ENCODE data around the gene PDE4D. TPM values are rescaled to one million over a fixed set of nuclear protein-coding genes. Genes with fewer than 3 reads are reported as not detected.

Gene PDE4D
- total and polyA plus RNA-seq, 2 experiments from 2014 or later, result 4.3 to 9.7 TPM

DNA sequence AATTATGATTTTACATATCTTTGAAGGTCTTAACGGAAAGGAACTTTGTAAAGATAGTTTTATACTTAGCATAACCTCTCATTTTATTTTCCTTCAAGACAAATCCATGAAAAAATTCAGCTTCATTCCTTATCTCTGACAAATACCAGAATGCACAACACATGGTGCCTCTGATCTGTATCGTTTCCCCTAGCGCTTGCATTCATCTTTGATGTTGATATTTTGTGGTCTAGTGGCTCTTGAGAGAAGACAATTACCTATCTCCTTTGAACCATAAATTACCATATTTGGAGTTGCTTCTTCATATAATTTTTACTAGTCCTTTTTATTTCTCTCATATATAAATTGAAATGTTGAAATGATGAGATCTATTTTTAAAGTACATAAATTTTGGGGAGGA is 551.3 kb downstream of the PDE4D start:
- Histone ChIP-seq H3K9ac (no peak overlapping the region), H4K20me1 (ENCODE audit: insufficient read depth) (no peaks in the 10 kb centered on the region), H2AFZ (no peak overlapping the region), H3K27me3 (replicated peaks; ENCODE audit: insufficient read depth) (0 out of 2 replicates have a peak, but pooled peaks cover 4% of the 10 kb centered on the region), H3K36me3 (ENCODE audit: low read depth) (no peaks in the 10 kb centered on the region), H3F3A (ENCODE audit: insufficient read depth) (no peaks in the 10 kb centered on the region), H3K79me2 (ENCODE audit: insufficient read depth) (no peaks in the 10 kb centered on the region), H3K9me3 (ENCODE audit: low read depth) (no peaks in the 10 kb centered on the region), H3K4me3 (no peak overlapping the region), H3K4me1 (ENCODE audit: insufficient read depth) (no peaks in the 10 kb centered on the region), H3K27ac (no peak overlapping the region), H3K4me2 (ENCODE audit: unreplicated experiment) (no peak overlapping the region), H3K9me2 (ENCODE audit: insufficient read depth) (no peaks in the 10 kb centered on the region)
- in situ Hi-C loops (cut with MboI), result no loop called here
- no peak for TF ChIP-seq EZH2phosphoT487 (IDR thresholded peaks at IDR 0.05; ENCODE audit: insufficient read depth, low read depth)
- WGBS, 2 experiments (ENCODE audit: low coverage in 1 of 2, low lambda C conversion rate in 2 of 2, missing lambda C conversion rate in 2 of 2), result 75 to 80% methylated on average over 3 of the region's 3 CpGs
- DNase-seq, result no peak

GRCh38 chr5:59341760-59342159 is 551.8 kb downstream of the PDE4D start:
- Histone ChIP-seq H3K9me3 (ENCODE audit: low read depth) (no peaks in the 10 kb centered on the region), H3K9me2 (ENCODE audit: insufficient read depth) (no peaks in the 10 kb centered on the region), H2AFZ (no peak overlapping the region), H3K36me3 (ENCODE audit: low read depth) (no peaks in the 10 kb centered on the region), H3K4me2 (ENCODE audit: unreplicated experiment) (no peak overlapping the region), H3K4me1 (ENCODE audit: insufficient read depth) (no peaks in the 10 kb centered on the region), H3F3A (ENCODE audit: insufficient read depth) (no peaks in the 10 kb centered on the region), H3K9ac (no peak overlapping the region), H3K27ac (no peak overlapping the region), H3K79me2 (ENCODE audit: insufficient read depth) (no peaks in the 10 kb centered on the region), H3K27me3 (replicated peaks; ENCODE audit: insufficient read depth) (0 out of 2 replicates have a peak, but pooled peaks cover 4% of the 10 kb centered on the region), H4K20me1 (ENCODE audit: insufficient read depth) (no peaks in the 10 kb centered on the region), H3K4me3 (no peak overlapping the region)
- no peak for DNase-seq
- in situ Hi-C loops (cut with MboI), result no loop called here
- 75 to 76% methylated on average over 4 of the region's 4 CpGs for WGBS, 2 experiments (ENCODE audit: low coverage in 1 of 2, low lambda C conversion rate in 2 of 2, missing lambda C conversion rate in 2 of 2)
- TF ChIP-seq EZH2phosphoT487 (IDR thresholded peaks at IDR 0.05; ENCODE audit: insufficient read depth, low read depth), result no peak
- TF ChIP-seq EZH2 (IDR thresholded peaks at IDR 0.05; ENCODE audit: insufficient read depth, poor library complexity, severe bottlenecking), result no peak

DNA sequence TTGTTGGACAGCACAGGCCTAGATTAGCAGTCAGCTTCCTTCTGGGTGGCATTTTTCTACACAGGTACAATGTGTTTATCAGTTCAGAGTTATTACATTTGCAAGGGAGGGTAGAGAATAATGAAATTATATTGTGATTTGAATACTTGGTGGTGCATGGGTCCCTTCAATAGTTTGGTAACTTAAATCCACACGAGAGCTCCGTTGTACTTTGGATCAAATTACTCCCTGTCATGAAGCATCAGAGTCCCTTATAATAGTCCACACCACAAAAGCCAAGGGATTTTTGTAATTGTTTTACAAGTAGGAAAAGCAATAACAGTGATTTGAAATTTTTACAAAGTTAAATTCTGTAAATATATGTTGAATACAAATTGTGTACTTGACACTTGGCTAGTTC is 552.4 kb downstream of the PDE4D start:
- WGBS, 2 experiments (ENCODE audit: low coverage in 1 of 2, low lambda C conversion rate in 2 of 2, missing lambda C conversion rate in 2 of 2), result 86 to 90% methylated on average over 2 of the region's 2 CpGs
- H3K4me2 ChIP-seq (ENCODE audit: unreplicated experiment), result no peak overlapping the region
- no peaks in the 10 kb centered on the region for H3K9me2 ChIP-seq (ENCODE audit: insufficient read depth)
- in situ Hi-C loops (cut with MboI), result no loop called here
- no peak overlapping the region for H2AFZ ChIP-seq
- no peak for DNase-seq
- no peak overlapping the region for H3K9ac ChIP-seq
- TF ChIP-seq EZH2 (IDR thresholded peaks at IDR 0.05; ENCODE audit: insufficient read depth, poor library complexity, severe bottlenecking) (no peak), EZH2phosphoT487 (IDR thresholded peaks at IDR 0.05; ENCODE audit: insufficient read depth, low read depth) (no peak)
- 0 out of 2 replicates have a peak, but pooled peaks cover 4% of the 10 kb centered on the region for H3K27me3 ChIP-seq (replicated peaks; ENCODE audit: insufficient read depth)
- no peaks in the 10 kb centered on the region for H4K20me1 ChIP-seq (ENCODE audit: insufficient read depth)
- H3F3A ChIP-seq (ENCODE audit: insufficient read depth), result no peaks in the 10 kb centered on the region
- no peaks in the 10 kb centered on the region for H3K4me1 ChIP-seq (ENCODE audit: insufficient read depth)
- H3K4me3 ChIP-seq, result no peak overlapping the region
- H3K27ac ChIP-seq, result no peak overlapping the region
- H3K36me3 ChIP-seq (ENCODE audit: low read depth), result no peaks in the 10 kb centered on the region
- H3K79me2 ChIP-seq (ENCODE audit: insufficient read depth), result no peaks in the 10 kb centered on the region
- H3K9me3 ChIP-seq (ENCODE audit: low read depth), result no peaks in the 10 kb centered on the region

- H2AFZ ChIP-seq, result no peak overlapping the region
- H3K36me3 ChIP-seq (ENCODE audit: low read depth), result no peaks in the 10 kb centered on the region
- H3K4me1 ChIP-seq (ENCODE audit: insufficient read depth), result no peaks in the 10 kb centered on the region
- WGBS, 2 experiments (ENCODE audit: low coverage in 1 of 2, low lambda C conversion rate in 2 of 2, missing lambda C conversion rate in 2 of 2), result 76 to 78% methylated on average over 1 of the region's 1 CpG
- peaks cover 8% of the 10 kb centered on the region; the same call in 1 of the 2 replicates for H3K27me3 ChIP-seq (replicated peaks; ENCODE audit: insufficient read depth)
- no peaks in the 10 kb centered on the region for H3K9me2 ChIP-seq (ENCODE audit: insufficient read depth)
- H3K79me2 ChIP-seq (ENCODE audit: insufficient read depth), result no peaks in the 10 kb centered on the region
- no peaks in the 10 kb centered on the region for H4K20me1 ChIP-seq (ENCODE audit: insufficient read depth)
- DNase-seq, result no peak
- TF ChIP-seq EZH2phosphoT487 (IDR thresholded peaks at IDR 0.05; ENCODE audit: insufficient read depth, low read depth) (no peak), EZH2 (IDR thresholded peaks at IDR 0.05; ENCODE audit: insufficient read depth, poor library complexity, severe bottlenecking) (no peak)
- H3K9me3 ChIP-seq (ENCODE audit: low read depth), result no peaks in the 10 kb centered on the region
- H3K9ac ChIP-seq, result no peak overlapping the region
- in situ Hi-C loops (cut with MboI), result no loop called here
- H3K27ac ChIP-seq, result no peak overlapping the region
- H3K4me2 ChIP-seq (ENCODE audit: unreplicated experiment), result no peak overlapping the region
- H3K4me3 ChIP-seq, result no peak overlapping the region
- H3F3A ChIP-seq (ENCODE audit: insufficient read depth), result no peaks in the 10 kb centered on the region
Observed at GRCh38 chr5:59340637-59341036, 552.9 kb downstream of the PDE4D start.

DNA sequence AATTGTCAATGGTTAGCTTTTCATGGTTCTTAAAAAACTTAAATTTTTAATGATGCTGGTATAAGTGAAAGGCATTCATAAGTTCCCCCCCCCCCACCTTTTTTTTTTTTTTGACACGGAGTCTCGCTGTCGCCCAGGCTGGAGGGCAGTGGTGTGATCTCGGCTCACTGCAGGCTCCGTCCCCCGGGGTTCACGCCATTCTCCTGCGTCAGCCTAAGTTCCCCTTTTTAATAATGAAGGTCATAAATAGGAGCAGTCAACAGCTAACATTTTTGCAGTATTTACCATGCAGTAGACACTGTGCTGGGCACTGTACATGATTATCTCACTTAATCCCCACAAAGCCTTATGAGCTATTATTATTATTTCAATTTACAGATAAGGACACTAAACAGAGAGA is 556.3 kb downstream of the PDE4D start:
- TF ChIP-seq EZH2 (IDR thresholded peaks at IDR 0.05; ENCODE audit: insufficient read depth, poor library complexity, severe bottlenecking) (no peak), EZH2phosphoT487 (IDR thresholded peaks at IDR 0.05; ENCODE audit: insufficient read depth, low read depth) (no peak)
- no peaks in the 10 kb centered on the region for H3F3A ChIP-seq (ENCODE audit: insufficient read depth)
- peaks cover 5% of the 10 kb centered on the region; the same call in 1 of the 2 replicates for H3K27me3 ChIP-seq (replicated peaks; ENCODE audit: insufficient read depth)
- no peaks in the 10 kb centered on the region for H3K79me2 ChIP-seq (ENCODE audit: insufficient read depth)
- H2AFZ ChIP-seq, result no peak overlapping the region
- H3K9me2 ChIP-seq (ENCODE audit: insufficient read depth), result no peaks in the 10 kb centered on the region
- H3K4me2 ChIP-seq (ENCODE audit: unreplicated experiment), result no peak overlapping the region
- DNase-seq, result no peak
- no peak overlapping the region for H3K9ac ChIP-seq
- in situ Hi-C loops (cut with MboI), result no loop called here
- H4K20me1 ChIP-seq (ENCODE audit: insufficient read depth), result no peaks in the 10 kb centered on the region
- H3K9me3 ChIP-seq (ENCODE audit: low read depth), result no peaks in the 10 kb centered on the region
- H3K36me3 ChIP-seq (ENCODE audit: low read depth), result no peaks in the 10 kb centered on the region
- no peak overlapping the region for H3K27ac ChIP-seq
- no peaks in the 10 kb centered on the region for H3K4me1 ChIP-seq (ENCODE audit: insufficient read depth)
- WGBS, 2 experiments (ENCODE audit: low coverage in 1 of 2, low lambda C conversion rate in 2 of 2, missing lambda C conversion rate in 2 of 2), result 86 to 87% methylated on average over 8 of the region's 8 CpGs
- no peak overlapping the region for H3K4me3 ChIP-seq

All from GM23248 (cell line).